A204.1 (cell line): ENCODE results near the gene MSH6.
"Not testable (repeated sequence)": the region's sequence is repeated elsewhere in the genome, so short reads cannot be mapped to it uniquely, and the experiment has no call there.

Experiments used
- FAIRE-seq: peaks from 2 replicates; lab custom pipeline; 2012; peaks lifted over from hg19 to GRCh38; lab: Jason Lieb, UNC

Gene MSH6

DNA sequence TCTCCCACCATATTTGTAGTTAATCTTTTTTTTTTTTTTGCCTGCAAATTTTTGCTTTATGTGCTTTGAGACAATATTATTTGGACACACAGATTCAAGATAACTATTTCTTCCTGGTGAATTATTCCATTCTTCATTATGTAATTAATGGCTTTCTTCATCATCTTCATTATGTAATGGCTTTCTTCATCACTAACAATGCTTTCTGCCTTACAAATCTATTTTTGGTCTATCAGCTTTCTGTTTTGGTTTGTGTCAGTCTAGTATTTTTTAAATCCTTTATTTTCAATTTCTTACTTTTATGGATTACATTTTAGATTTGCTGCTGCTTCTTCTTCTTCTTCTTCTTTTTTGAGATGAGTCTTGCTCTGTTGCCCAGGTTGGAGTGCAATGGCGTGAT lies 60.5 kb downstream of the MSH6 start:
- no peak for FAIRE-seq

GRCh38 chr2:47844162-47844561 lies 61.2 kb downstream of the MSH6 start:
- FAIRE-seq: no peak

GRCh38 chr2:47849368-47849767 lies 66.4 kb downstream of the MSH6 start:
- no peak for FAIRE-seq

GRCh38 chr2:47850198-47850597 lies 67.3 kb downstream of the MSH6 start:
- no peak for FAIRE-seq

- not testable (repeated sequence) for FAIRE-seq
Measured at GRCh38 chr2:47853067-47853777, 70.3 kb downstream of the MSH6 start.
